CD4-positive, alpha-beta T cell treated with Interleukin-4 for 1 hour (primary cell): ENCODE measurements around the gene LAMTOR4.
"Not testable (repeated sequence)": the region's sequence is repeated elsewhere in the genome, so short reads cannot be mapped to it uniquely, and the experiment has no call there.

Experiments used
- DNase-seq, 2 donors: peaks; one replicate each; pipeline ENCODE4 v3.0.0-alpha.2; 2020 to 2022

Gene LAMTOR4

DNA sequence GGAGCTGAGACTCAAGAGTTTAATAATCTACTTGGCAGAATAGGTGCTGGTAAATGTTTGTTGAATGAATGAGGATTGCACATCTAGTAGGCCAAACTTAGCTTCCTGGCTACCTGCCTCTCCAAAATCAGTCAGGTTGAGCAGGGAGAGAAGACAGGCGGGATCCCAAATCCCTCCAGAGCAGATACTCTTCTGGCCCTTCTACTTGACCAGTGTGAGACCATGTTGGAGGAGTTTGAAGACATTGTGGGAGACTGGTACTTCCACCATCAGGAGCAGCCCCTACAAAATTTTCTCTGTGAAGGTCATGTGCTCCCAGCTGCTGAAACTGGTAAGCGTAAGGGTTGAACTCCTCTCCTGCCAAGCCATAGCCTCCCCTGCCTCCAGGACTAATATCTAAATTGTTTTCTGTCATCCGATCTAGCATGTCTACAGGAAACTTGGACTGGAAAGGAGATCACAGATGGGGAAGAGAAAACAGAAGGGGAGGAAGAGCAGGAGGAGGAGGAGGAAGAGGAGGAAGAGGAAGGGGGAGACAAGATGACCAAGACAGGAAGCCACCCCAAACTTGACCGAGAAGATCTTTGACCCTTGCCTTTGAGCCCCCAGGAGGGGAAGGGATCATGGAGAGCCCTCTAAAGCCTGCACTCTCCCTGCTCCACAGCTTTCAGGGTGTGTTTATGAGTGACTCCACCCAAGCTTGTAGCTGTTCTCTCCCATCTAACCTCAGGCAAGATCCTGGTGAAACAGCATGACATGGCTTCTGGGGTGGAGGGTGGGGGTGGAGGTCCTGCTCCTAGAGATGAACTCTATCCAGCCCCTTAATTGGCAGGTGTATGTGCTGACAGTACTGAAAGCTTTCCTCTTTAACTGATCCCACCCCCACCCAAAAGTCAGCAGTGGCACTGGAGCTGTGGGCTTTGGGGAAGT lies 24.2 kb upstream of the LAMTOR4 start:
- DNase-seq, result no peak

DNA sequence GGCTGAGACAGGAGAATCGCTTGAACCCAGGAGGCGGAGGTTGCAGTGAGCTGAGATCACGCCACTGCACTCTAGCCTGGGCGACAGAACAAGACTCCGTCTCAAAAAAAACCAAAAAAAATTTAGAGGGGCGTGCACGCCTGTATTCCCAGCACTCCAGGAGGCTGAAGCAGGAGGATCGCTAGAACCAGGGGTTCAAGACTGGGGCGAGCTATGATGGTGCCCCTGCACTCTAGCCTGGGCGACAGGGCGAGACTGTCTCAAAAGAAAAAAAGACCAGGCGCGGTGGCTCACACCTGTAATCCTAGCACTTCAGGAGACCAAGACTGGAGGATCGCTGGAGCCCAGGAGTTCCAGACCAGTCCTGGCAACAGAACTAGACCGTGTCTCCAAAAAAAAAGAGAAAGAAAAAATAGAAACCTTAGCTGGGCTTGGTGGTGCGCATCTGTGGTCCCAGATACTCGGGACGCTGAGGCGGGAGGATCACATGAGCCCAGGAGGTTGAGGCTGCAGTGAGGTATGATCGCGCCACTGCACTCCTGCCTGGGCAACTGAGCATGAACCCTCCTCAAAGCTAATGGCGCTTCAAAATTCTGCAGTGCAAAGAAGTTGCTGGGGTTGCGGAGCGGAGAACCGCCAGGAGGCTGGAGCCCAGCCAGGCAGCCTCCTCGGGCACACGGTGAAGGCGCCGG lies 22.3 kb upstream of the LAMTOR4 start:
- DNase-seq, result no peak

DNA sequence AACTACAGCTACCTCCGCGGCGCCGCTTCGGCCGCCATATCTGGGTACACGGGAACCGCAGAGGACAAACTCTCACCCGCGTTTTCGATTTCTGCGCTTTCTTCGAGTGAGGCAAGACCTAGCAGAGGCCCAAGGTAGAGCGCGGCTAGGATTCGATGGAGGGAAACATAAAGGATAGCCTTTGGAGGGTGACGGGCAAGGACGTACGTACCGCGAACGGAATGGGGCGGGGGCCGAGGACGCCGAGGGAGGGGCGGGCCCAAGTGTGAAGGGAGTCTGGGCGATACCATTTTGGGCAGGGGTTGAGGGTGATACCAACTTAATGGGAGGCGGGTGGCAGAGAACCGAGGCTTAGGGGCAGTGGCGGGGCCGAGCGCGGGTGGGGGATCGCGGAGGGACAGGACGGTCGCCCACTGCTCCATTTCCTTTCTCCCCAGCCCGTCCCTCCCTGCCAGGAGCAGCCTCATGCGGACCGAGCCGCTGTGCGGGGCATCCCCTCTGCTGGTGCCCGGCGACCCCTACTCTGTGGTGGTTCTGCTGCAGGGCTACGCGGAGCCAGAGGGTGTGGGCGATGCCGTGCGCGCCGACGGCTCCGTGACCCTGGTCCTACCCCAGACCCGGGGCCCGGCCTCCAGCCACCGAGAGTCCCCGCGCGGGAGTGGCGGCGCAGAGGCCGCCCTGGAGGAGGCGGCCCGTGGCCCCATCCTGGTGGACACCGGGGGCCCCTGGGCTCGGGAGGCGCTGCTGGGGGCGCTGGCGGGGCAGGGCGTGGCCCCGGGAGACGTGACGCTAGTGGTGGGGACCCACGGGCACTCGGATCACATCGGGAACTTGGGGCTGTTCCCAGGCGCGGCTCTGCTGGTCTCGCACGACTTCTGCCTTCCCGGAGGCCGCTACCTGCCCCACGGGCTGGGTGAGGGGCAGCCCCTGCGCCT lies 21.5 kb upstream of the LAMTOR4 start, which contains the start of gene MBLAC1:
TSS of gene MBLAC1 (plus strand) at position 37 of the 935 bp plus-strand sequence. CDS start at position 466, 429 bp downstream.
- DNase-seq, result peak; percentile 89 to 95

DNA sequence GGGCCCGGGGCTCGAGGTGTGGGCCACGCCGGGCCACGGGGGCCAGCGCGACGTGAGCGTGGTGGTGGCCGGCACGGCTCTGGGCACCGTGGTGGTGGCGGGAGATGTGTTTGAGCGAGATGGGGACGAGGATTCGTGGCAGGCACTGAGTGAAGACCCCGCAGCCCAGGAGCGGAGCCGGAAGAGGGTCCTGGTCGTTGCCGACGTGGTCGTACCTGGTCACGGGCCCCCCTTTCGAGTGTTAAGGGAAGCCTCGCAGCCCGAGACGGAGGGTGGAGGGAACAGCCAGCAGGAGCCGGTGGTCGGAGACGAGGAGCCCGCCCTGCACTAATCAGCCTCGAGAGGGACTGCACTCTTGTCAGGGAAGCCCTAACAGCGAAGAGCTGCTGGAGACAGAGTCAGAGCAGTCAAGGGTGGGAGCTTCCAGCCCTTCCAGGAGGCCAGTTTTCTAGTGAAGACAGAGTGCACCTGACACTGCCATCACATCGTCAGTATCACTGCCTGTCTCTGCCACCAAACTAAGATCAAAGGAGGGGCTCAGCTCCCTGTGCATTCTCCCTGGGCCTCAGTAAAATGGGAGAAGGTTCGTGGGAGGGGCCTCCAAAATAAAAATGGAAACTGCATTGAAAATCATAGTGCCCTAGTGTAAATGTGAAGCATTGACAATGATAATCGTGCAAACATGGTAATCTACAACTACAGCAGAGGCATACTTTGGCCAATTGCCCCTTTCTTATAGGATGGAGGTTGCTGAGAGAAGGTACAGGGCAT lies 20.7 kb upstream of the LAMTOR4 start:
- DNase-seq, result peak in 1 of 2 donors; percentile 25

DNA sequence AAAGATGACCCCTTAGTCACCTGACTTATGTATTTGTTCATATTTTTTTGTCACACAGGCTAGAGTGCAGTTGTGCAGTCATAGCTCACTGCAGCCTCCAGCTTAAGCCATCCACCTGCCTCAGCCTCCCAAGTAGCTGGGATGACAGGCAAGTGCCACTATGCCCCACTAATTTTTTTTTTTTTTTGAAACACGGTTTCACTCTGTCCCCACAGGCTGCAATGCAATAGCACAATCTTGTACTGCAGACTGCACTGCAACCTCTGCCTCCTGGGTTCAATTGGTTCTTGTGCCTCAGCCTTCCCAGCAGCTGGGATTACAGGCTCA lies 20.1 kb upstream of the LAMTOR4 start:
- DNase-seq, result no peak

DNA sequence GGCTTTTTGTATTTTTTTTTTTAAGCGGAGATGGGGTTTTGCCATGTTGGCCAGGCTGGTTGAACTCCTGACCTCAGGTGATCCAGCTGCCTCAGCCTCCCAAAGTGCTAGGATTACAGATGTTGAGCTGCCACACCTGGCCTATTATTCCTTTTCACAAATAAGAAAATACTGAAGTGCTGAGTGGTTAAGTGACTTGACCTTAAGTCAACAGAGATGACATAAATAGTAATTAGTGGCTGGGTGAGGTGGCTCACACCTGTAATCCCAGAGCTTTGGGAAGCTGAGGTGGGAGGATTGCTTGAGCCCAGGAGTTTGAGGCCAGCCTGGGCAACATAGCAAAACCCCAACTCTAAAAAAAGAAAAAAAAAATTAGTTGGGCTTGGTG lies 18.5 kb upstream of the LAMTOR4 start:
- DNase-seq, result not testable (repeated sequence)

DNA sequence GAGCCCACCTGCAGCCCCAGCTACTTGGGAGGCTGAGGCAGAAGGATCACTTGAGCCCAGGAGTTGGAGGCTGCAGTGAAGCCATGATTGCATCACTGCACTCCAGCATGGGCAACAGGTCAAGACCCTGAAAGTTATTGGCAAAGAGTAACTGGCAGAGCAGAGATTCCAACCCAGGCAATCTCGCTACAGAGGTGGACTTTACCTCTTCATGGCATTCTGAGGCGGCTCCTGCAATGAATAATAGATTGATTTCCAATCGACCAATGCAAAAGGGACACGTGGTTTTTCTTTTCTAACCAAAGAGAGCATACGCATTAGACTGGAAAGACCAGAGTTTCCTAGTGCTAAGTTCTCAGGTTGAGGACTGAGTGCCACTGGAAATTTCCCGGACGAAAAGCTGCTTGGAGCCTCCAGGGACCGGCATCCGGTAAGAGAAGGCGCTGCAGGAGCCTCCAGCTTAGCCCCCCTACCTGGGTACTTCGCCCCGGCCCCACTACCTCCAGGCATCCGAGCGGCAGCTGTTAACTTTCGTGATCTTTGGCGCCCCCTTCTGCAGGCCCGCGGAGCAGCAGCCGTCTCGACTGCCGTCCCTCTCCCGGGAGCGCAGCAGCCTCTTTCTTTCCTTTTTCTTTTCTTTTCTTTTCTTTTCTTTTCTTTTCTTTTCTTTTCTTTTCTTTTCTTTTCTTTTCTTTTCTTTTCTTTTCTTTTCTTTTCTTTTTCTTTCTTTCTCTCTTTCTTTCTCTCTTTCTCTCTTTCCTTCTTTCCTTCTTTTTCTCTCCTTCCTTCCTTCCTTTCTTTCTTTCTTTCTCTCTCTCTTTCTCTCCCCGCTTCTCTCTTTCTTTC lies 17.9 kb upstream of the LAMTOR4 start:
- DNase-seq, result peak; percentile 83 to 84

DNA sequence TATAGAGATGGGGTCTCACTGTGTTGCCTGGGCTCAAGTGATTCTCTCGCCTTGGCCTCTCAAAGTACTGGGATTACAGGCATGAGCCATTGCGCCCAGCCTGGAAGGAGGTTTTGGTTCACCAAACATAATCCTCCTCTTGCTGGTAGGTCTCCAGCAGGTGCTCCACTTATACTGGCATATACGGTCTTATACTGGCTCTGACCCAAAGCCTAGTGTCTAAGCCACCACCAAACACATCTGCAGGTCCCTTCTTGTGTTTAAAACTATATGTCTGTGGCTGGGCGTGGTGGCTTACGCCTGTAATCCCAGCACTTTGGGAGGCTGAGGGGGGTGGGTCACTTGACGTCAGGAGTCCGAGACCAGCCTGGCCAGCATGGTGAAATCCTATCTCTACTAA lies 16.6 kb upstream of the LAMTOR4 start:
- no peak for DNase-seq

DNA sequence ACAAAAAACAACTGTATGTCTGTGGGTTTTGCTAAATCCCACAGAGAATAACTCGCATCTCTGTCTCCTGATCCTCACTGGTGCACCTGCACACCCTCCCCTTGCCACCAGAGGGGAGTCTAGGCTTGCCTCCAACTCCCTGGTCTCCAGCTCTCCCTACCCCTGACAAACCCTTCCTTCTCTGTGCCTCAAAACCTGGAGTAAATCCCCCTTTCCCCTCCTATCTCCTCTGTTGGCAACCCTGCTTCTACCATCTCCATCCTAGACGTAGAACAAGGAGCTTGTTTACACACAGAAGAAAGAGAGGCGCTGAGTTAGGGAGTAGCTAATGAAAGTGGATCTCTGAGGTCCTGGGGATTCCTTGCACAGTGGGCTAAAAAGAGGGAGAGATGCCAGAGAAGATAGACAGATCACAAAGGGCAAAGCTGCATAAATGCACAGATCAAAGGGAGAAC lies 16.0 kb upstream of the LAMTOR4 start:
- peak; percentile 77 for DNase-seq

DNA sequence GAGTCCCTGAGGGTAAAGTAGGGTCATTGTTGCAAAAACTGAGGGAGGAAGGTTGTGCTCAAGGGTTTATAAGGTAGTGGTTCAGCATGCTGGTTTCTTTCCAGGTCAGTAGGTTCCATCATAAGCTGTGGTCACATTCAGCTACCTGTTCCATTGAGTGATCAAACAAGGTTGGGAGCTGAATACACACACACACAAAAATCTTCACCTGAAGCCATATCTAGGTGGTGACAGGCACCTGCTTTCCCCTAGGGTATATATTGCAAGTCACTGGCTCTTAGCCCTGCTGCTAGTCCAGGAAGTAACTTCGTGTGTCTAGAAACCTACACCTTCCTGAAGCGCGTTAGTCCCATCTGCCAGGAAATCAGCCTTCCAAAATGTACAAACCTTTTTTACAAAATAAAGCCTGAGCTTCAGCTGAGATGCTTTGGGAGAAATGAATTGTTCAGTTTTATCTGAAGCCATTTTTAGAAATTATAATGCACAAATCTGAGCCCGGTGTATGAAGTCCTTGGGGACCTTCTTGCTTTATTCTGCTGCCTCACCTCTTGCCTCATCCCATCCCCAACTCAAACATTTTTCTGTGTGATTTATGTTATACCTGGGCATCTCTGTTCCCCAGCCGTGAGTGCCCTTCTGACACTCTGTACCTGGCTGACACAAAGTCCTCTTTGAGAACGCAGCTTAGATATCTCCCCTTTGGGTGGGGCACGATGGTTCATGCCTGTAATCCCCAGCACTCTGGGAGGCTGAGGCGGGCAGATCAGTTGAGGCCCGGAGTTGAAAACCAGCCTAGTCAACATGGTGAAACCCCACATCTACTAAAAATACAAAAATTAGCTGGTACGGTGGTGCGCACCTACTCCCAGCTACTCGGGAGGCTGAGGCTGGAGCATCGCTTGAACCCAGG lies 10.6 kb upstream of the LAMTOR4 start:
- DNase-seq, result no peak

DNA sequence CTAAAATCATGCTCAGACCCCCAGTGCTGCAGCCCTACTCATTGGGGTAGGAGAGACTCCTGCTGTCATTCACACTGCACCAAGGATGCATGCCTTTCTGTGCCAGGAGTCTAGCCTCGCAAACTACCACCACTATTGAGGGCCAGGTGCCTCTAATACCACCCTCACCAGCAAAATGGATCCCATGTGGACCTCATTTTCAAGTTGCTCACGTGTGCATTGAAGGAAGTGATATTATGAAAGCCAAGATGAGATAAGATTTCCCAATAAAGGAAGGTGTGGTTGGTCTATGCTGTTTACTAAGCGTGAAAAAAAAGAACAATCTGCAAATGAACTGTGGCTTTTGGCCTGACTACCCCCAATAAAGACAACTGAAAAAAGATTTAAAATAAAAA lies 7.2 kb upstream of the LAMTOR4 start:
- DNase-seq, result no peak

DNA sequence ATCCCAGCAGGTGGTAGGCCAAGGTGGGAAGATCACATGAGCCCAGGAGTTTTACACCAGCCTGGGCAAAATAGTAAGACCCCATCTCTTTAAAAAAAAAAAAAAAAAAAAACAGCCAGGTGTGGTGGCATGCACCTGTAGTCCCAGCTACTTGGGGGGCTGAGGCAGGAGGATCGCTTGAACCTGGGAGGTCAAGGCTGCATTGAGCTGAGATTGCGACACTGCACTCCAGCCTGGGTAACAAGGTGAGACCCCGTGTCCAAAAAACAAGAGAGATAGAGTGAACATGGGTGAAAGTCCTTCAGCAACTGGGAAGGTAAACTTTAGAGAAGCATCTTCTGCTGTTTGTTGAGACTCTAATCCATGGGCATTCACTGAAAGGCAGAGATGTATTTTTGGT lies 6.3 kb upstream of the LAMTOR4 start:
- DNase-seq, result no peak

DNA sequence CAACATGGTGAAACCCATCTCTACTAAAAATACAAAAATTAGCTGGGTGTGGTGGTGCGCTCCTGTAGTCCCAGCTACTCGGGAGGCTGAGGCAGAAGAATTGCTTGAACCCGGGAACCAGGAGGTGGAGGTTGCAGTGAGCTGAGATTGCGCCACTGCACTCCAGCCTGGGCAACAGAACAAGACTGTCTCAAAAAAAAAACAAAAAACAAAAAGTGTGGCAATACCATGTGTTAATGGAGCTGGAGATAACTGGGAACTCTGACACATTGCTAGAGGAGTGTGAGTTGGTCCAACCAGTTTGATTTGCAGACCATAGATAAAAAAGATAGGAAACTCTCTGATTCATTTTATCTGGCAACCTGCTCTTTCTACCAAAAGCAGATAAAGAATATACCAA lies 2.4 kb upstream of the LAMTOR4 start:
- not testable (repeated sequence) for DNase-seq

DNA sequence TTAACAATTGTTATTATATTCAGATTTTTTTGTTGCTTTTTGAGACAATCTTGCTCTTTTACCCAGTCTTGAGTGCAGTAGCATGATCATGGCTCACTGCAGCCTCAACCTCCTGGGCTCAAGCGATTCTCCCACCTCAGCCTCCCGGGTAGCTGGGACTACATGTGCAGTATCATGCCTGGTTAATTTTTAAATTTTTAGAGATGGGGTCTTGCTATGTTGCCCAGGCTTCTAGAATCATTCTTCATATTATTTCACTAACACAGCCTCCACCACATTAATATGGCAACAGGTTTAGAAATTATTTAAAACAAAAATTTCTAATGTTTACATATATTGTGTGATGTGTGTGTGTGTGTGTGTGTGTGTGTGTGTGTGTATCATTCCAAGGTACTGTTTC lies 1.4 kb upstream of the LAMTOR4 start:
- DNase-seq, result no peak

DNA sequence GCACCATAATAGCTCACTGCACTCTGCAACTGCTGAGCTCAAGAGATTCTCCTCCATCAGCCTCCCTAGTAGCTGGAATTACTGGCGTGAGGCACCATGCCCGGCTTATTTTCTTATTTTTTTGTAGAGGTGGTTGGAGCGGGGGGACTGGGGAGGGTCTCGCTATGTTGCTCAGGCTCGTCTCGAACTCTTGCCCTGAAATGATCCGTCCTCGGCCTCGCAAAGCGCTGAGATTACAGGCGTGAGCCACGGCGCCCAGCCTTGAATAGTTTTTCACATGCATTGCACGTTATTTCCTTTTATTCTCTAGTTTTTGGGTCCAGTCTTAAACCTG lies 526 bp upstream of the LAMTOR4 start:
- no peak for DNase-seq

DNA sequence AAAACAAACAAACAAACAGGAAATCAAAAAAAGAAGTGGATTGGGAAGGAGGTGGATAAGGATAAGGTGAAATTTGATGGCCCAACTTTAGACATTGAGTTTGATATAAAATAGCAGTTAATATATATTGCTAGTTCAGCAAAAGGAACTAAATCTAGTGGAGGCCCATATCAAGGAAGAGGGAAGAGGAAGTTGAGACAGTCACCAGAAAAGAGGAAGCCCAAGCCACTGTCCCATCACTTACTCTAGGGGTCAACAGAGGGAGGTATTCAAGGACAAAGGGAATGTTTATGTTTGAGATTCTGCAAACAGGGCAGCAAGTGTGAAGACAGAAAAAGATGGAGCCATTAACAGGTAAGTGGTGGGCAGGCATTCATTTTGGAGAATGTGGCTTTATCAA lies 3.7 kb downstream of the LAMTOR4 start:
- DNase-seq, result peak in 1 of 2 donors; percentile 36

DNA sequence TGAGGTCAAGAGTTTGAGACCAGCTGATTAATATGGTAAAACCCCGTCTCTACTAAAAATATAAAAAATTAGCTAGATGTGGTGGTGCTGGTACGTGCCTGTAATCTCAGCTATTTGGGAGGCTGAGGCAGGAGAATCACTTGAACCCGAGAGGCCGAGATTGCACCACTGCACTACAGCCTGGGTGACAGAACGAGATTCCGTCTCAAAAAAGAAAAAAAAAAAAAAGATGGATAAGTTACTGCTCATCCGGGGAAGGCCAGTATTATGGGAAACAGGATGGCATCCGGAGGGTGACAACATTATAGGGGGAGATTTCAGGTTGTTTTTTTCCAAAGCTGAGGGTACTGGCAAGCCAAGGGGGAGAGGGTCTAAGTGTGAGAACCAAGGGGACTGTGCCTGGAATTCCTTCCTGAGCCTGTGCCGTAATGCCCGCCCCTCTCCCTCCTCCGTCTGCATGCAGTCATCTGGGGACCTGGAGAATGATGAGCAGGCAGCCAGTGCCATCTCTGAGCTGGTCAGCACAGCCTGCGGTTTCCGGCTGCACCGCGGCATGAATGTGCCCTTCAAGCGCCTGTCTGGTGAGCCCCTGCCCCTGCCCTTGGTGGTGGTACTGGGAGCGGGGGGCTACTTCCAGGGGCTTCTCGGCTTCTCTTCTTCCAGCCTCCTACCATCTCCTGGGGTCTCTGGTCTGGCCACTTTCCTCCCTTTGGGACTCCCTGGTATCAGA lies 4.4 kb downstream of the LAMTOR4 start:
- DNase-seq, result no peak

DNA sequence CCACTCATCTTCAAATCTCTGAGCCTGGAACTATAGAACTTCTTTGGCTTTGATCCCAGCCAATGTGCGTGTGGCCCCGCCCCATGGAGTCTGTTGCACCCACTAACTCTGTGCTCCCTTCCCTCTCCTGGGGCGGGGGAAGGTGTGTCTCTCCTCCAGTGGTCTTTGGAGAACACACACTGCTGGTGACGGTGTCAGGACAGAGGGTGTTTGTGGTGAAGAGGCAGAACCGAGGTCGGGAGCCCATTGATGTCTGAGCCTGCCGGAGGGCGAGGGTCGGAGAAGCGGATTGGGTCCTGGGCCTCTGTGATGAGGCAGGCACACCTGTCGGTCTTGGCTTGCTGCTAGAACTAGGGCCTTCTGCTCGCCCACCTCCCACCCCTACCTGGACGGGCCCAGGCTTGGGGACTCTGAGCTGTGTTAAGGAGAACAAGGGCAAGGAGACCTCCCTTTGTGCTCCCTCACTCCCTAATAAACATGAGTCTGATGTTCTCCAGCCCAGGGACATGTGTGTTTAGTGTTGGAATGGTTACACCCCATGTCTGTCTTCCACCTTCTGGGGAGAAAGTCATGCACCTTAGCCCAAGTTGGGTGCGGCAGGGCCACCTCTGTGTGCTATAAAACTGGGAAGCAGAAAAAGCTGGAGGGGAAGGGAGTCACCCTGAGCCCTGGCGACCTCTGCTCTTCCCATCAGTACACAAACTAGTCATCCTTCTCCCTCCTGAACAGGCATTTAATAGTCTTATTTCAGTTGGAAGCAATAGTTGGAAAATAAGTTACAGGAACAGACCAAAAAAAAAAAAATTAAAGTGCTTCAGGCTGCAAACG lies 5.2 kb downstream of the LAMTOR4 start:
- DNase-seq, result no peak
